Breast epithelium (tissue), 3 donors: Measurements from ENCODE around the gene KLHL22.

ENCODE experiments used
- POLR2AphosphoS5 ChIP-seq, 3 donors: sonication (generic); formaldehyde crosslinking; IDR thresholded peaks; one replicate each; pipeline ENCODE4 v1.6.1; 2017; ENCODE audit warnings: antibody characterized with exemption in 3 of 3
- TF ChIP-seq, protein P1 (sequence below), 3 donors: fragments of 450-650 bp; IDR thresholded peaks; one replicate each; pipeline ENCODE4 v1.5.1; 2016 to 2017; ENCODE audit warnings: antibody characterized with exemption in 3 of 3, mild to moderate bottlenecking in 3 of 3, moderate library complexity in 3 of 3

- TF ChIP-seq POLR2AphosphoS5 (IDR thresholded peaks at IDR 0.05), result no peak
- TF ChIP-seq, protein P1, sequence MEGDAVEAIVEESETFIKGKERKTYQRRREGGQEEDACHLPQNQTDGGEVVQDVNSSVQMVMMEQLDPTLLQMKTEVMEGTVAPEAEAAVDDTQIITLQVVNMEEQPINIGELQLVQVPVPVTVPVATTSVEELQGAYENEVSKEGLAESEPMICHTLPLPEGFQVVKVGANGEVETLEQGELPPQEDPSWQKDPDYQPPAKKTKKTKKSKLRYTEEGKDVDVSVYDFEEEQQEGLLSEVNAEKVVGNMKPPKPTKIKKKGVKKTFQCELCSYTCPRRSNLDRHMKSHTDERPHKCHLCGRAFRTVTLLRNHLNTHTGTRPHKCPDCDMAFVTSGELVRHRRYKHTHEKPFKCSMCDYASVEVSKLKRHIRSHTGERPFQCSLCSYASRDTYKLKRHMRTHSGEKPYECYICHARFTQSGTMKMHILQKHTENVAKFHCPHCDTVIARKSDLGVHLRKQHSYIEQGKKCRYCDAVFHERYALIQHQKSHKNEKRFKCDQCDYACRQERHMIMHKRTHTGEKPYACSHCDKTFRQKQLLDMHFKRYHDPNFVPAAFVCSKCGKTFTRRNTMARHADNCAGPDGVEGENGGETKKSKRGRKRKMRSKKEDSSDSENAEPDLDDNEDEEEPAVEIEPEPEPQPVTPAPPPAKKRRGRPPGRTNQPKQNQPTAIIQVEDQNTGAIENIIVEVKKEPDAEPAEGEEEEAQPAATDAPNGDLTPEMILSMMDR (IDR thresholded peaks at IDR 0.05), result no peak
Observed at GRCh38 chr22:20433686-20434241, 61.8 kb downstream of the KLHL22 start.
